ENCODE results near the gene BAG1. TPM values are rescaled to one million over a fixed set of nuclear protein-coding genes. Genes with fewer than 3 reads are reported as not detected.

BAG1 gene
- total and polyA plus RNA-seq, 12 donors, result 71.9 to 159 (median 132) TPM

- peaks cover 0 to 52% (median 21%) of the 10 kb centered on the region in 9 donors for H3K36me3 ChIP-seq
- H3K4me3 ChIP-seq, result no peak overlapping the region
- peaks cover 0 to 5% (median 0%) of the 10 kb centered on the region in 9 donors for H3K4me1 ChIP-seq
- no peak overlapping the region for H3K27ac ChIP-seq
- H3K9me3 ChIP-seq, result no peaks in the 10 kb centered on the region
- 93 to 96% methylated on average over 3 of the region's 3 CpGs for WGBS, 2 donors
- DNase-seq (no peak), ATAC-seq (peak in 1 of 8 donors; percentile 17)
- H3K27me3 ChIP-seq, result no peaks in the 10 kb centered on the region
- intact Hi-C loops (cut with DNase I), result no loop called here
- TF ChIP-seq CTCF (IDR thresholded peaks at IDR 0.05), result no peak
These were observed 15.9 kb downstream of the BAG1 start for GRCh38 chr9:33248606-33249005.

- no peaks in the 10 kb centered on the region for H3K27me3 ChIP-seq
- no peaks in the 10 kb centered on the region for H3K9me3 ChIP-seq
- no peak overlapping the region for H3K27ac ChIP-seq
- TF ChIP-seq CTCF (IDR thresholded peaks at IDR 0.05), result no peak
- peaks cover 0 to 32% (median 3%) of the 10 kb centered on the region in 9 donors for H3K36me3 ChIP-seq
- DNase-seq, result no peak
- 94 to 96% methylated on average over 9 of the region's 9 CpGs for WGBS, 2 donors
- H3K4me3 ChIP-seq, result no peak overlapping the region
- intact Hi-C loops (cut with DNase I), result no loop called here
- no peak for ATAC-seq
- peaks cover 0 to 5% (median 0%) of the 10 kb centered on the region in 9 donors for H3K4me1 ChIP-seq
These were observed 18.1 kb downstream of the BAG1 start for GRCh38 chr9:33246269-33246860.

- Histone ChIP-seq H3K36me3 (peaks cover 0 to 25% (median 0%) of the 10 kb centered on the region in 9 donors), H3K4me3 (no peak overlapping the region), H3K9me3 (no peaks in the 10 kb centered on the region), H3K27me3 (no peaks in the 10 kb centered on the region), H3K4me1 (peaks cover 0 to 2% (median 0%) of the 10 kb centered on the region in 9 donors), H3K27ac (no peak overlapping the region)
- ATAC-seq (no peak), DNase-seq (no peak)
- intact Hi-C loops (cut with DNase I), result no loop called here
- no peak for TF ChIP-seq CTCF (IDR thresholded peaks at IDR 0.05)
- 95 to 97% methylated on average over 2 of the region's 2 CpGs for WGBS, 2 donors
These were observed 19.2 kb downstream of the BAG1 start for GRCh38 chr9:33245341-33245740.

GRCh38 chr9:33244137-33244784, 20.2 kb downstream of the BAG1 start:
- H3K36me3 ChIP-seq, result peaks cover 0 to 17% (median 0%) of the 10 kb centered on the region in 9 donors
- H3K27ac ChIP-seq, result no peak overlapping the region
- 89 to 90% methylated on average over 9 of the region's 9 CpGs for WGBS, 2 donors
- ATAC-seq (no peak), DNase-seq (no peak)
- no peak for TF ChIP-seq CTCF (IDR thresholded peaks at IDR 0.05)
- no peak overlapping the region for H3K4me3 ChIP-seq
- intact Hi-C loops (cut with DNase I), result no loop called here
- no peaks in the 10 kb centered on the region for H3K9me3 ChIP-seq
- no peaks in the 10 kb centered on the region for H3K27me3 ChIP-seq
- peaks cover 0 to 13% (median 9%) of the 10 kb centered on the region in 9 donors for H3K4me1 ChIP-seq

All from heart right ventricle (tissue), 16 donors.